M059J (cell line): ENCODE measurements around the gene SPATA33. TPM values are rescaled to one million over a fixed set of nuclear protein-coding genes. Genes with fewer than 3 reads are reported as not detected.
"Not testable (repeated sequence)": the region's sequence is repeated elsewhere in the genome, so short reads cannot be mapped to it uniquely, and the experiment has no call there.

Source experiments
- DNase-seq: peaks from one replicate; pipeline ENCODE4 v3.0.0-alpha.2; 2012; ENCODE audit warnings: low read depth
- total RNA-seq: library from RNA; depleted of rRNA; stranded (reverse); fragments of >200 nt; shearing (Covaris generic); gene quantifications from 2 replicates; pipeline ENCODE4 v1.2.3, GENCODE V29; 2014

SPATA33 gene
- total RNA-seq, 1 experiment from 2014 or later = 6.9 TPM

DNA sequence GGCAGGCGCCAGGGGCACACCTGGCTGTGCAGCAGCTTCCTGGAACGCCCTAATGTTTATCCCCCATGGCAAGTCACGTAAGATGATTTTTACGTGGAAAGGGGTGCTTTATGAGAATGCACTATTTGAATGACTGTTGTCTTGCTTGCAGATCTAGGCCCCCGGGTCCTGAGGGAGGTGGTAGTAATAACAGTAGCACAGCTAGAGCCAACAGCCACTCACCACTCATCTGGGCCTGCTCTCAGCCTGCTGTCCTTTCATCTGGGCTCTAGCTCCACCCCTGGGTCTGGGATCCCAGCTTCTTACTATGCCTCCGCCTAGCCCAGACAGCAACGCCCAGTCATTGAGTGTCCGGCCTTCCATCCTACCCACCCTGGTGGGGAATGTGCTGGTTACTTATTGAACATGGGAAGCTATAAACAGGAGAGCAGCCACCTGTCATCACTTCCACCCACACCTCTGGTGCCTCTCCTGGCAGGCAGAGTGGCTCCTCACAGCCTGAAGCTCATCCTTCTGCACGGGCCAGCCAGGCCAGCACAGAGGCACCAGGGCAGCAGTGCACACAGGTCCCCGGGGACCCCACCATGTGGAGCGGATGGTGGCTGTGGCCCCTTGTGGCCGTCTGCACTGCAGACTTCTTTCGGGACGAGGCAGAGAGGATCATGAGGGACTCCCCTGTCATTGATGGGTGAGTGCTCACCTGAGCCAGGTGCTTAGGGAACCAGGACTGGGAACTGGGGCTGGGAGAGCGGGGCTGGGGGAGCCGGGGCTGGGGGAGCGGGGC lies 27.6 kb upstream of the SPATA33 start:
- no peak for DNase-seq

DNA sequence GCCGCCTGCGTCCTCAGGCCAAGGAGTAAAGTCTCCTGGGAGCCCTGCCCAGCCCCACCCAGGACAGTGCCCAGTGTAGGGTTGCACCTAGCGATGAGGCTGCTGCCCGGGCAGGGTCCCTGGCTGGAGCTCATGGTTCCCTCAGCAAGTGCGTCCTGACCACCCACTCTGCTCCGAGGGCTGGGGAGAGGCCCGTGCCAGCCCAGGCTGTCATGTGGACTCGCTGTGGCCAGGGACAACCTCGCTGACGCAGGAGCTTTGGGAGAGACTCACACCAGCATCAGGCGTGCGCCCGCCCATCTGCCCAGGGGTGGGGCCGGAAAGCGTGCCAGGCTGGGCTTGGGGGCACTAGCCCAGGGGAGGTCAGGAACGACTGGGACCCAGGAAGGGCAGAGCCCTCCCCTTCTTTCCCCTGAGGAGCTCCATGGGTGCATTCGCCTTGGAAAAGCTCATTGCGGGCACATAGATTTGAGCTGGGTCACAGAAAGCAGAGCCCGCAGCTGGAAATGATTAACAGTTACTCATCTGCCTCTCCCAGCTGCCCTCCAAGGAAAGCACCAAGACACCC lies 24.5 kb upstream of the SPATA33 start:
- peak; percentile 90 for DNase-seq

DNA sequence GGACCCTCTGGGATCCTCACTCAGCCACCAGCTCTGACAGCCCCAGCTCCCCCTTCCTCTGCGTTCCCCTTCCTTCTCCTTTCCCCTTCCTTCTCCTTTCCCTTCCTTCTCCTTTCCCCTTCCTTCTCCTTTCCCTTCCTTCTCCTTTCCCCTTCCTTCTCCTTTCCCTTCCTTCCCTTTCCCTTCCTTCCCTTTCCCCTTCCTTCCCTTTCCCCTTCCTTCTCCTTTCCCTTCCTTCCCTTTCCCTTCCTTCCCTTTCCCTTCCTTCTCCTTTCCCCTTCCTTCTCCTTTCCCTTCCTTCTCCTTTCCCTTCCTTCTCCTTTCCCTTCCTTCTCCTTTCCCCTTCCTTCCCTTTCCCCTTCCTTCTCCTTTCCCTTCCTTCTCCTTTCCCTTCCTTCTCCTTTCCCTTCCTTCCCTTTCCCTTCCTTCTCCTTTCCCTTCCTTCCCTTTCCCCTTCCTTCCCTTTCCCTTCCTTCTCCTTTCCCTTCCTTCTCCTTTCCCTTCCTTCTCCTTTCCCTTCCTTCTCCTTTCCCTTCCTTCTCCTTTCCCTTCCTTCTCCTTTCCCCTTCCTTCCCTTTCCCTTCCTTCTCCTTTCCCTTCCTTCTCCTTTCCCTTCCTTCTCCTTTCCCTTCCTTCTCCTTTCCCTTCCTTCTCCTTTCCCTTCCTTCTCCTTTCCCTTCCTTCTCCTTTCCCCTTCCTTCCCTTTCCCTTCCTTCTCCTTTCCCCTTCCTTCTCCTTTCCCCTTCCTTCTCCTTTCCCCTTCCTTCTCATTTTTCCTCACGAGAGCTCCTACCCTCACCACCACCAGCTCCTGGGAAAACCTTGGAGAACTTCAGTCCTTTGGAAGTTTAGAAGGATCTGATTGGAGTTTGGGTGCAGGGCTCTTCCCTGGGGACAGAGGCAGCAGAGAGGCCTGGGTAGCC lies 22.9 kb upstream of the SPATA33 start:
- not testable (repeated sequence) for DNase-seq

DNA sequence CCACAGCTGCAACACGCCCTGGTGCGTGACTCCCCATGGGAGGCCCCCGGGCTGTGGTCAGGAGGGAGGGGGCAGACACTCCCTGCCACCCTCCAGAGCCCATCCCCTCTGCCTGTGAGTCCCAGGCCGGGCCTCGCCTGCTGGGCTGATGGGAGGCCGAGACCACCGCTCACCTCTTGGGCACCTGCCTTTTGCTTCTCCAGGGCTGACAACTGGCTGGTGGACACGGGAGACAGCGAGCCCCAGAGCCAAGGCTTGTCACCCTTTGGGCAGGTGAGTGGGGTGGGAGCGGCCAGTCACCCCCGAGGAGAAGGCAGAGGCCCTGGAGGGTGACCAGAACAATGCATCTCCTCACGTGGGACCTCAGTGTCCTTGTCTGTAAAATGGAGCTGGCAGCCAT lies 21.0 kb upstream of the SPATA33 start:
- DNase-seq = no peak

DNA sequence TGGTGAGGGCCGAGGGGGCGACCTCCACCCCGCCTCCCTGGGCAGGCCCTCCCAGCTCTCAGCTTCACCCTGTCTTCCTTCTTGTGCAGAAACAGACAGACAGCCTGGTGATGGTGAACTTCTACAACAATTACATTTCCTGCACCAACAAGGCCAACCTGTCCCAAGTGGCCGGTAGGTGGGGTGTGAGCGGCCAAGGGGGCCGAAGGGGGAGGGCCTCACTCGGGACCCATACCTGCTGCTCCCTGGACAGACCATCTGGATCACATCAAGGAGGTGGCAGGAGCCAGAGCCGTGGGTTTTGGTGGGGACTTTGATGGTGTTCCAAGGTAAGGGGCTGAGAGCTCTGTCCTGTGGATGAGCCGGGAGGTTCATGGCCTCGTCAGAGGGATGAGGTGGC lies 20.3 kb upstream of the SPATA33 start:
- DNase-seq = no peak

DNA sequence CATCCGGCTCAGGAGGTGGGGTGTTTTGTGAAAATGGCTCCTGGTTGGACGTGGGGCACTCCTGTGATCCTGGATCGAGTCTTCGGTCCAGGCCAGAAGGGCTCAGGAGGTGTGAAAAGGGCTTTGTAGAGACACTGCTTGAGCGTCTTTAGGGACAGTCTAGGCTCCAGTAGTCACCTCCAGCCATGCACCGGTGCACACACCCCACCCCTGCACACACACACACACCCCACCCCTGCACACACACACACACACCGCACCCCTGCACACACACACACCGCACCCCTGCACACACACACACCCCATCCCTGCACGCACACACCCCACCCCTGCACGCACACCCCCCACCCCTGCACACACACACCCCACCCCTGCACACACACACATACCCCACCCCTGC lies 19.2 kb upstream of the SPATA33 start:
- no peak for DNase-seq

DNA sequence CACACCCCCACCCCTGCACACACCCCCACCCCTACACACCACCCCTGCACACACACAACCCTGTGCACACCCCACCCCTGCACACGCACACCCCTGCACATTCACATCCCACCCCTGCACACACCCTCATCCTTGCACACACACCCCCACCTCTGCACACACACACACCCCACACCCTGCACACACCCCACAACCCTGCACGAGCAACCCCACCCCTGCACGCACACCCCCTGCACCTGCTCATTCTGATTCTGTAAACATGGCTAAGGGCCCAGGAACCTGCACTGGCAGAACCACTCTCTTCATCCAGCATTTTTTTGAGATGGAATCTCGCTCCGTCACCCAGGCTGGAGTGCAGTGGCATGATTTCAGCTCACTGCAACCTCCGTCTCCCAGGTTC lies 18.3 kb upstream of the SPATA33 start:
- no peak for DNase-seq

DNA sequence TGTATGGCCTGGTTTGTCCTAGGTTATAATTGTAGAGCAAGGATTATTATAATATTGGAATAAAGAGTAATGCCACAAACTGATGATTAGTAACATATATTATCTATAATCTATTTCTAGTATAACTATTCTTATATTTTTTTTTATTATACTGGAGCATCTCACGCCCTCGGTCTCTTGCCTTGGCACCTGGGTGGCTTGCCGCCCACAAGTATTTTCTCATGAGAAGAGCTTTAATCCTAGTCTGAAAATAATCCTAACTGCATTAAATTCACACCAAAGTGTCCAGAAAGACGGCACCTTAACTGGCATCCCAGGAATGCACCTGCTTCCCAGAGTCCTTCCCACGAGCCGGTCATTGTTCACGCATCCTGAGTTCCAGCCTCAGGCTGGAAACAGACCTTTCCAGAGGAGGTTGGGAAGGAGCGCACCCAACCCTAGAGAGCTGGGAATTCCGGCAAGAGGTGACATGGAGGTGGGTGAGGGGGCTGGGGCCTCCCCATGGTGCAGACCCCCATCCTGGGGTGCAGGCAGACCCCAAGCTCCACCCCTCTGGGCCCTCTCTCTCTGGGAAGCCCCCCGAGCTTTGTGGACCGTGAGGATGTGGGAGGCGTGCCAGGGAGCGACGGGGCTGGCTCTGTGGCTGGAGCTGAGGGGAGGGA lies 16.0 kb upstream of the SPATA33 start:
- no peak for DNase-seq

DNA sequence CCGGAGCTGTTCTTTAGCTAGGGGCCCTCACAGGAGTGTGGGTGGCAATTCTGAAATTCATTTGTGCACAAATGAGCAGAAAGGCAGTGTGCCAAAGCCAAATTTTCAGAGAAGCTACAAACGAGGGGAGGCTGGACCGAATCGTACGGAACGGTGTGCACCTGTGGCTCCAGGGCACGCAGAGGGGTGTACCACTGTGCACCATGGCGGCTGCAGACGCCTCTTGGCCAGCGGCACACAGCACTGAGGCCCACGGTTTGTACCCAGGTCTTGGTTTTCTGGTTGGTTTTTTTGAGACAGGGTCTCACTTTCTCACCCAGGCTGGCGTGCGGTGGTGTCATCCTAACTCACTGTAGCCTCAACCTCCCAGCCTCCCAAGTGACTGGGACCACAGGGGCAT lies 15.1 kb upstream of the SPATA33 start:
- DNase-seq = no peak

DNA sequence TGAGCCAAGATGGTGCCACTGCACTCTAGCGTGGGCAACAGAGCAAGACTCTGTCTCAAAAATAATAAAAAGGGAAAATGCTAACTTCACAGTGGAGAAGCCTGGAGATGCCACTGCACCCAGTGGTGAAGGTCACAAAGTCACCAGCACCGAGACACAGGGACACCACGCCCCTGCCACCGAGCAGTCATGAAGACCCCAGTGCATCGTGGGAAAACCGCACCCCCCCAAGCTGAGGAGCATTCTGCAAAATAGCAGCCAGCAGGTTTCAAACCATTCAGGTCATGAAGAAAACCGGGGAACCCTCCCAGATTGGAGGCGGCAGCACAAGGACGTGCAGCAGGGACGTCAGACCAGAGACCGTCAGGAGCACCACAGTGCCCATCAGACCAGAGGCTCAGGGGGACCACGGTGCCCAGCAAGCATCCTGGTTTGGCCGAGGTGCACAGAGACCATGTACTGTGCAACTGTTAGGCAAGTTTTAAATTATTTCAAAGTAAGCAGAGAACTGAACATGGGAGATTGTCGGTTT lies 13.8 kb upstream of the SPATA33 start:
- no peak for DNase-seq

DNA sequence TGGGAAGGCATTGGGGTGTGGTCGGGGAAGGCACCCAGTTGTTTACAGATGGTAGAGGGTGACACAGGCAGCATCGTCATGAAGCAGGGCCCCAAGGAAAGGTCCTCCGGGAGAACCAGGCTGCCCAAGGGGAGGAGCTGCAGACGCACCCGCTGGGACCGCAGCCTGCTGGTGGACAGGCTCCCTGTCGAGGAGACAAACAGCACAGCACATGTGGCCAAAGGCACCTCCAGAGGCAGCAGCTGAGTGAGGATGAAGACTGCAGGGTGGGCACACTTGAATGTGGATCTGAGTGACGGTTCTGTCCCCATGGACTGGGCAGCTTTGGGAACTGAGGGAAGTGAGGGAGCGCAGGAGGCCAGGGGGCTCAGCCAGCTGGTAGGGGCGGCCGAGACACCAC lies 12.5 kb upstream of the SPATA33 start:
- DNase-seq = no peak

DNA sequence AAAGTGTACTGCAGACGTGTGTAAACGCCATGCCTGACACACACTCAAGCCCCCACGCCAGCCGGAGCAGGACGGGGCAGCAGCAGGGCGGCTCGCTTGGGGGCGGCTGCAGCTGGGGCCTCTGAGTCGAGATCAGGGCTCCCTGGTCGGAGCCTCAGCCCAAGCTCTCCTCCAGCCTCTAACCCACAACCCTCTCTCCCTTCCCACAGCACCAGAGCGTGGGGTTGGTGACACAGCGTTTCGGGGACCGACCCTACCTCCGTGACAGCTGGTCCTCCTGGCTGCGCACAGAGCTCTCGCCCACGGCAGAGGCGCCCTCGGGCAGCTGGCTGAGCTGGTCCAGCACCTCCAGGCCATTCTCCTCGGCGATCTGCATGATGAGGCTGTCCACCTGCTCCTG lies 11.4 kb upstream of the SPATA33 start:
- no peak for DNase-seq

DNA sequence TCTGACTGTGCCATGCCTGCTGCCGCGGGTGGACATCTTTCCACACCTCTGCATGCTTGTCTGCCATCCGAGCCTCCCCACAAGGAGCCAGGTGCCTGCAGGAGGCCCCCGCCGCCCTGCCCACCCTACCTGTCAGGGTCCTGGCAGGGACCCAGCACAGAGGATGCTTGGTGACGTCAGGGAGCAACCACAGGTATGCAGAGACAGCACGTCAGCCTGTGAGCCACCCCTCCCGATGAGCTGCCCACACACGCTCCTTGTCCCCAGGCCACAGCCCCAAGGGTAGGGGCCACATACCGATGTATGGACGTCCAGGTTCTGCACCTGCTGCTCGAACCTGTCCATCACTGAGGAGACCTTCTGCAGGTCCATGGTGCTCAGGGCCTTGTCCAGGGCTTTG lies 10.7 kb upstream of the SPATA33 start:
- DNase-seq = no peak

DNA sequence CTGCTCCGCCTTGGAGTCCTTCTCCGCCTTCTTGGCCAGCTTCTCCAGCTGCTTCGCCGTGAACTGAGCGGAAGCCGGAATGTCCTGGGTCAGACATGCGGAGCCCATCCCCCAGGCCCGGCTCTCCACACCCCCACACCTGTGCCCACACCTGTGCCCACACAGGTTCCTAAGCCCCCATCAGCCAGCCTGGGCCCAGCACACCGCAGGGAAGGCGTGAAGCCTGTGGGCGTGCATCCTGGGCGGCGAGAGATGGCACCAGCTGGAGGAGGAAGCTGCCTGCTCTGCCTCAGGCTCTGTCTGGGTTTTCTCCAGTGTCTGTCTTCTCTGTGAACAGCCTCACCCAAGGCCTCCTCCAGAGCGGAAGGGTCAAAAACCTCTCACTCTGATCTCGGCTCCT lies 6.1 kb upstream of the SPATA33 start:
- DNase-seq = no peak

DNA sequence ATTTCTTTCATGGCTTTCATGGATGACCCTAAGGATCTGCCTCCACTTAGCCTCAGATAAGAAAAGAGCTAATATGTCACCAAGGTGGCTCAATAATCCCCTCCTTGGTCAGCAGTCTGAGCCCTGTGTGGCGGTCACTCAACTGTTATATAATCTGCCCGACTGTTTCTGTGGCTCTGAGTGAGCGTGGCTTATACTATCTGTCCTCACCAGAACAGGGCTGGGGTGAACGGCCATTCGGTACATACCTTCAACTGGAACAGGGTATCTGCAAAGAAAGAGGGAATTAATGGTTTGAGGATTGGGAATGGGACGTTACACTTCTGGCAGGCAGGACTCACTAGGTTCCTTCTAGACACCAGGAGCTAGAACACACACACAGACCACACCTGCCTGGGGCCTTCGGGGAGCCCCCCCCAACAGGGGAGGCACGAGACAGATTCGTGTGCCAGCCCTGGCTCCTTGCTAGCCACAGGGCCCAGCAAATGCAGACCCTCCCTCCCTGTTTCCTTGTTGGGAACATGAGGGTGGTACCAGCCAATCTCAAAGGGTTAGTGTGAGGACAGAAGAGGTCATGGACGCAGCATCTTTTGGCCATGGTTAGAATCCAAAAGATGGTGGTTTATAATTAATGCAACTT lies 3.9 kb upstream of the SPATA33 start:
- DNase-seq = no peak

DNA sequence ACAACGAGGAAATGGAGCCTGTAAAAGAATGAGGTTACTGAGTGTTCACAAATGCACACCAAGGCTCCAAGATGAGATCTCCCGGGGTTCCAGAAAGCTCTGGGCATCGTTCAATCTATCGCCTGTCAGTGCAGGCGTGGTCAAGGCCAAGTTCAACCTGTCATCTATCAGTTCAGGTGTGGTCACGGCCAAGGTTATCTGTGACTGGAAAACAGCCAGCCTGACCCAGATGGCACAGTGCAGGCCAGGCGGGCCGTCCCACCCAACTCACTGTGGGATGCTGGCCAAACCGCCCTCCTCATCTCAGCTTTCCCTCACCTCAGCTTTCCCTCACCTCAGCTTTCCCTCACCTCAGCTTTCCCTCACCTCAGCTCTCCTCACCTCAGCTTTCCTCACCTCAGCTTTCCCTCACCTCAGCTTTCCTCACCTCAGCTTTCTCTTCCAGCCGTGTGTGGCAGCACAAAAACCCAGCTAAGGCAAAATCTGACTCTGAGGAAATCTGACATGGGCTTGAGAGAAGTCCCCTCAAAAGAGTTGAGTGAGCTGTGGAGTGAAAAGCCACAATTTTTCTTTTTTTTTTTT lies 2.5 kb upstream of the SPATA33 start:
- DNase-seq = no peak

DNA sequence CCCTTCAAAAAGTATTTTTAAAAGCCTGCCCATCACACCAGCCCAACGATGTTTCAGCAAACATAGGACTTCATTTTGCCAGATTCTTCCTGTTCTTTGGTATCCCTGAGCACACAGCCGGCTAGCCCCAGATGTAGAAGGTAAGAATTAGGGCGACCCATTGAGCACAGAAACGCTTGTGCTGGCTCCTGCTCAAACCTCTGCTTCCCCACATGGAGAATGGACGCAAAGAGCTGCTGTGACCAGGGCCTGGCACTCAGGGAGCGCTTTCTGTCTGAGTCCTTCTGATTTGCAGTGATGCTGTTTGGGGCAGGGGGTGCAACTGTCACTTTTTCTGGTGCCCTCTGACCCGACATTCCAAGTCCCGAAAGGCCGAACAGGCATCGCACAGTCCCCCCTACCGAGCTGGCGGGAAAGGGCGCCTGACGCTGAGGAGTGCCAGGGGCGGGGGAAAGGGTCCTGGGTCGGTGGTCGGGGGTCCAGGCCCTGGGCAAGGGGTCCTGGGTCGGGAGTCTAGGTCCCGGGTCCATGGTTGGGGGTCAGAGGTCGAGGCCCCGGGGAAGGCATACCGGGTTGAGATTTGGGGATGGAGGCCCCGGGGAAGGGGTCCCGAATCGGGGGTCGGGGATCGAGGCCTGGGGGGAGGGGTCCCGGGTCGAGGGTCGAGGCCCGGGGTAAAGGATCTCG lies 1.1 kb upstream of the SPATA33 start:
- no peak for DNase-seq

DNA sequence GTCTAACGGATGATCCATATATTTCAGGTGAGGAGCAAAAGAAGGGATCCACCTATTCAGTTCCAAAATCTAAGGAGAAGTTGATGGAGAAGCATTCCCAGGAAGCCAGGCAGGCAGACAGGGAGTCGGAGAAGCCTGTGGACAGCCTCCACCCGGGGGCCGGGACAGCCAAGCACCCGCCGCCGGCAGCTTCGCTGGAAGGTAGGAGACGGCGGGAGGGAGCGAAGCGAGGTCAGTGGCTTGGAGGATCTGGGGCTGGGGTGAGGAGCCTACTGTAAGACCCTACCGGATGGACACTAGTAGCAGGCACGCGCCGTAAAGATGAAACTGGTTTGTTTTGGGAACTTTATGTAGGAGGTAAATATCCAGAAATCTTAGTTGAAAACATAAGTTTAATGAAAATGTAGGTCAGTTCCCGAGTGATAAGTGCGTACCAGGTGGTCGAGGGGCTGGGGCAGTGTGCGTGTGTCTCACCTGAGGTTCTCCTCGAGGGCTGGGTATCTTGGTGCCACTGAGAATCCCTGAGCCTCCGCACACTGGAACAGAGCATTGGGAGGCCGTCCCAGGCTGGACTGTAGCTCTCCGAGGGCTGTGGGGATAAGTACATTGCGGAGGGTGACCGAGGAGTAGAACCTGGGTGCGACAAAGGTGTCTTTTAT lies 714 bp downstream of the SPATA33 start:
- DNase-seq = peak; percentile 34

DNA sequence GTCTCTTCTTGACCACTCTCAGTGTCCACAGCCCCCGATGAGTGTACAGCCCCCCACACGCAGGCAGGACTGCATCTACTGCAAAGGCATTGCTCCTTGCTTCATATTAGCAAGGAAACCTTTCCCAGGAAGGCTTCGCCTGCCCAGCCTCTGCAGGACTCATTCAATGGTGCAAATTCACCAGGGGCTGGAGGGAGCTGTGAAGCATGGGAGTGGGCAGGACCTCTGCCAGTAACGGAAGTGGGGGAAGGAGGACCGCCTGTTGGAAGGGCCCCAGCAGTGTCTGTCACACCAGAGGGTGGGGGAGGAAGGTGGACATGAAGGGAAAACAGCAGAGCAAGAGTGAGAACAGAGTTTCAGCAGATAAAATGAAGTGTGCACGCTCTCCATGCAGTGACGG lies 2.5 kb downstream of the SPATA33 start:
- DNase-seq = no peak

DNA sequence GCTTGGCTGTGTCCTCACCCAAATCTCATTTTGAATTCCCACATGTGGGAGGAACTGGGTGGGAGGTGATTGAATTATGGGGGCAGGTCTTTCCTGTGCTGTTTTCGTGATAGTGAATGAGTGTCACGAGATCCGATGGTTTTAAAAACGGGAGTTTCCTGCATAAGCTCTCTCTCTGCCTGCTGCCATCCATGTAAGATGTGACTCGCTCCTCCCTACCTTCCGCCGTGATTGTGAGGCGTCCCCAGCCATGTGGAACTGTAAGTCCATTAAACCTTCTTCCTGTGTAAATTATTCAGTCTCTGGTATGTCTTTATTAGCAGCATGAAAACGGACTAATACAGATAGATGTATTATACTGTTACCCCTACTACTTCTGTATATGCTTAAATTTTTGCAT lies 3.6 kb downstream of the SPATA33 start:
- DNase-seq = no peak
